ENCODE measurements around the gene SRGN. TPM values are rescaled to one million over a fixed set of nuclear protein-coding genes. Genes with fewer than 3 reads are reported as not detected.

The SRGN gene
- total and polyA plus RNA-seq, 2 of the 13 experiments (the other 11 are each of a cell fraction or from before 2014, with no cell fraction given): 0.09 TPM; not detected in 1

GRCh38 chr10:69123747-69124562 lies 36.1 kb downstream of the SRGN start, which contains the start of gene VPS26A (continued):
- no peak for TF ChIP-seq HNRNPUL1 (IDR thresholded peaks at IDR 0.05; ENCODE audit: low read depth, low read length)
- TF ChIP-seq IRF9 (CRISPR knock-in tag; IDR thresholded peaks at IDR 0.05; ENCODE audit: borderline replicate concordance): no peak
- no peak for TF ChIP-seq ZNF274 (CRISPR knock-in tag; IDR thresholded peaks at IDR 0.05)
- no peak for TF ChIP-seq CEBPZ (IDR thresholded peaks at IDR 0.05; ENCODE audit: low read length)
- no peak for TF ChIP-seq RFXANK (CRISPR knock-in tag; IDR thresholded peaks at IDR 0.05)
- no peak for TF ChIP-seq NR3C1 (CRISPR knock-in tag; IDR thresholded peaks at IDR 0.05)
- peak; percentile 69 for TF ChIP-seq ZNF124 (CRISPR knock-in tag; IDR thresholded peaks at IDR 0.05)
- no peak for TF ChIP-seq MIER2 (CRISPR knock-in tag; IDR thresholded peaks at IDR 0.05)
- TF ChIP-seq ZNF143 (CRISPR knock-in tag; IDR thresholded peaks at IDR 0.05): peak; percentile 56; the same call in 1 of the 2 replicates
- TF ChIP-seq SNAPC5 (CRISPR knock-in tag; IDR thresholded peaks at IDR 0.05; ENCODE audit: borderline replicate concordance): no peak
- TF ChIP-seq CBX5 (CRISPR knock-in tag; IDR thresholded peaks at IDR 0.05; ENCODE audit: borderline replicate concordance): no peak
- no peak for TF ChIP-seq RORA (CRISPR knock-in tag; IDR thresholded peaks at IDR 0.05)
- peak; percentile 95 for TF ChIP-seq POLR2G (IDR thresholded peaks at IDR 0.05; ENCODE audit: low read depth, low read length)
- TF ChIP-seq CHD4 (IDR thresholded peaks at IDR 0.05; ENCODE audit: borderline replicate concordance, low read length): no peak
- peak; percentile 52 for TF ChIP-seq ARID4A (CRISPR knock-in tag; IDR thresholded peaks at IDR 0.05; ENCODE audit: borderline replicate concordance)
- no peak for TF ChIP-seq HNF4A (CRISPR knock-in tag; IDR thresholded peaks at IDR 0.05)
- no peak for TF ChIP-seq GRHL1 (CRISPR knock-in tag; conservative IDR thresholded peaks at IDR 0.05)
- no peak for TF ChIP-seq ZNF552 (CRISPR knock-in tag; IDR thresholded peaks at IDR 0.05; ENCODE audit: borderline replicate concordance)
